Glomerular visceral epithelial cell (primary cell): ENCODE measurements around the gene VWA5B2.

Experiments used
- DNase-seq: peaks from one replicate; pipeline ENCODE4 v3.0.0-alpha.2; 2016; ENCODE audit errors: extremely low spot score

The VWA5B2 gene

DNA sequence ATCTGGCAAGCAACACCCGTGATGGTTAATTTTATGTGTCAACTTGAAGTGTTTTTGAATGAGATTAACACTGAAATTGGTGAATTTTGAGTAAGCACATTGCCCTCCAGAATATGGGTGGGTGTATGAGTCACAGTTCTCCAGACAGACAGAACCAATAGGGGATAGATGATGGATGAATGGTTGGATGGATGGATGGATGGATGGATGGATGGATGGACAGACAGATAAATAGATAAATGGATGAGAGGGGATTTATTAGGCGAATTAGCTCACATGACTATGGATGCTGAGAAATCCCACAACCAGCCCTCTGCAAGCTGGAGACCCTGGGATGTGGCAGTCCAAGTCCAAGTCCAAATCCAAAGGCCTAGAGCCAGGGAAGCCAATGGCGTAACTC, 5.4 kb upstream of the VWA5B2 start:
- DNase-seq: no peak

DNA sequence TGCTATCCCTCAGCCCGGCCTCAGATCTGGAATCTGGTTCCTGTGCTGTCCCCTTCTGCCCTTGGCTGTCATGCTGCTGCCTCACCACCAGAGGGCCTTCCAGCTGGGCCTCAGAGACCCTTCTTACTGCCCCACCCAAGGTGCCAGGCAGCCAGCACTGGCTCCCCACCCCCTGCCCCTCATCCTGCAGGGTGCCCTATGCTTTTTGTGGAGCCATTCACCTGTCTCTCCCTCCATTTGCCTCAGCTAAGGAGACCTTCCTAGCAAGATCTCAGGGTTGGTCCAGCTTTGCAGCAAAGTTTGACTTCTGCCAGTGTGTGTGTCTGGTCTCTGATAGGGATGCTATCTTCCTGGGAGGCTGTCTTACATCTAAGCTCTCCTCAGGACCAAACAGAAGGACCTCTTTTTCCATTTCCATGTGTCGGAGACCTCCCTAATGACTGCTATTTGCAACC, 1.9 kb upstream of the VWA5B2 start:
- DNase-seq: peak; percentile 34

- DNase-seq: no peak
These were observed 828 bp upstream of the VWA5B2 start for GRCh38 chr3:184228376-184229137.

GRCh38 chr3:184230081-184230602, 757 bp downstream of the VWA5B2 start:
- no peak for DNase-seq

- DNase-seq: no peak
These were observed 1.5 kb downstream of the VWA5B2 start for GRCh38 chr3:184230603-184231528.

DNA sequence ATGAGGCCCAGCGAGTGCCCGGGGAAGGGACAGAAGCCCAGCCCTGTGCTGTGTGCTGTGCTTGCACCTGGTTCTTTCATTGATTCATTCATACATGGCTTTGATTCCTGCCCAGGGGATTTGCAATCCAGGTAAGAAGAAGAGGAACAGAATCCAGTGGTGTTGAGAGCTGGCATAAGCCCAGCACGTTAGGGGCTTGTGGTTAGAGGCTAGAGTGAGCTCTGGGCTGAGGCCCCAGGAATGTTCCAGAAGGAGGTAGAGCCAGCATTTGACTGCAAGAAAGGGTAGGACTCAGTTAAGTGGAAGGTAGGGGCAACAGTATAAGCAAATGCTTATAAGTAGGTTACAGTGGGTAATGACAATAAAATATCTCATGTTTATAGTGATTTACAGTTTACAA, 2.3 kb downstream of the VWA5B2 start:
- DNase-seq: no peak

- DNase-seq: no peak
These were observed 3.9 kb downstream of the VWA5B2 start for GRCh38 chr3:184233127-184233843.

DNA sequence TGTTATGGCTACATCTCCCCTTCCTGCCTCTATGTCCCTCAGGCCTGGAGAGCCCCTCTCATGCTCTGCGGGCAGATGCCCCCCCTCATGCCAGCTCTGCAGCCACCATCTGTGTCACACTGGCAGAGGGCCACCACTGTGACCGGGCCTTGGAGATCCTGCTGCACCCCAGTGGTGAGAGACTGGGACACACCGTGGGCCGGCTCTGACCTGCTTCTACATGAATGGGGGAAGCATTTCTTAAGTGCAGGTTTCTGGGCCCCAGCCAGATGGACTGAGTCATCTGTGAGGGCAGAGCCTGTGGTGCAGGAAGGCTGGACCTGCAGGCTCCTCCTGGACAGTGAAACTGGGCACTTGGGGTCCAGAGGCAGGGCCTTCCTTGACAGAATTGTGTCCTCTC, 4.8 kb downstream of the VWA5B2 start:
- DNase-seq: peak; percentile 86

DNA sequence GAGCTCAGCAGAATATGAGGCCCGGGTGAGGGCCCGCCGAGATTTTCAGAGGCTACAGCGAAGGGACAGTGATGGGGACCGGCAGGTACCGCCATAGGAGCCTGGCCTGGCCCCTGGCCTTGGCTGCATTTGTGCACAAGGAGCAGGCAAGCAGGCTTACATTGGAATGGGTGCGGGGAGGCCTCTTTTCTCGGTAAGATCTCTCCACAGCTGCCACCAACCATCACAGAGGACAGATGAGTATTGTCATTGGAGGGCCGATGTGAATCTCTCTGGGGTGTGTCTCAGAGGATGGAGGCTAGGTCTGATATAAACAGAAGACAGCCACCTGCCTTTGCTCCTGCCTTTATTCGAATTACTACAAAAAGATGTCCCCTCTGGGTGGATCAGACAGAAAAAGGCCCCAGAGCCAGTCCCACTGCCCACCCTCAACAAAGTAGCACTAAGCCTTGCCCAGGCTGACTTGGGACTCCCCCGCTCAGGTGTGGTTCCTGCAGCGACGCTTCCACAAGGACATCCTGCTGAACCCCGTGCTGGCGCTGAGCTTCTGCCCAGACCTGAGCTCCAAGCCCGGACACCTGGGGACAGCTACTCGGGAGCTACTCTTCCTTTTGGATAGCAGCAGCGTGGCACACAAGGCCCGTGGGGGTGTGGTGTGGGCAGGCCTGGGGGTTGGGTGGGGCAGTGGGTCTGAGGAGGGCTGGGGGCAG, 5.4 kb downstream of the VWA5B2 start:
- DNase-seq: no peak

- DNase-seq: no peak
These were observed 6.1 kb downstream of the VWA5B2 start for GRCh38 chr3:184235381-184236032.

DNA sequence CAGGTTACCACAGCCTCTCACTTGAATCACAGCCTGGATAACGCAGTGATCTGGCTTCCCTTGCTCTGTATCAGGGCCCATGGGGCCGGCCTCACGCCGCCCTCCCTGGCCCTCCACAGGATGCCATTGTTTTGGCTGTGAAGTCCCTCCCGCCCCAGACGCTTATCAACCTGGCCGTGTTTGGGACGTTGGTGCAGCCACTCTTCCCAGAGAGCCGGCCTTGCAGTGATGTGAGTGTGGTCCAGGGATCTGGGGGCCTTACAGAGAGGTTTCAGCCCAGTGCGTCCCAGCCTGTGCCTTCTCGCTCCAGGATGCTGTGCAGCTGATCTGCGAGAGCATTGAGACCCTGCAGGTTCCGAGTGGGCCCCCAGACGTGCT, 6.6 kb downstream of the VWA5B2 start:
- DNase-seq: no peak

GRCh38 chr3:184236636-184237035, 7.3 kb downstream of the VWA5B2 start:
- DNase-seq: no peak

GRCh38 chr3:184237211-184237610, 7.8 kb downstream of the VWA5B2 start:
- no peak for DNase-seq

- DNase-seq: no peak
These were observed 8.4 kb downstream of the VWA5B2 start for GRCh38 chr3:184237807-184238206.

DNA sequence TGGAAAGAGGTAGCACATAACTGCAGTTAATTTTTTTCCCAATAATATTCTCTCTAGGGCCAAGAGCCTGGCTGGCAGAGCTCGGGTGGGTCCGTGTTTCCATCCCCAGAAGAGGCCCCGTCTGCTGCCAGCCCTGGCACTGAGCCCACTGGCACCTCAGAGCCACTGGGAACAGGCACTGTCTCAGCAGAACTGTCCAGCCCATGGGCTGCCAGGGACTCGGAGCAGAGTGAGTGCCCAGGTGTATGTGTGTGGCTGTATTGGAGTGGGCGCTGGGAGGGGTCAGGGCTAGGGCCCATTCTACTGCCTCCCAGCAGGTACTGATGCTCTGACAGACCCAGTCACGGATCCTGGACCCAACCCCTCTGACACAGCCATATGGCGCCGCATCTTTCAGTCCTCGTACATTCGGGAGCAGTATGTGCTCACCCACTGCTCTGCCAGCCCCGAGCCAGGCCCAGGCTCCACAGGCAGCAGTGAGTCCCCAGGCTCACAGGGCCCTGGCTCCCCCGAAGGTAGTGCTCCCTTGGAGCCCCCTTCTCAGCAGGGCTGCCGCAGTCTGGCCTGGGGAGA, 8.9 kb downstream of the VWA5B2 start:
- DNase-seq: no peak

GRCh38 chr3:184239221-184239620, 9.8 kb downstream of the VWA5B2 start:
- DNase-seq: no peak

- no peak for DNase-seq
These were observed 10.3 kb downstream of the VWA5B2 start for GRCh38 chr3:184239708-184240107.

GRCh38 chr3:184240384-184241140, 11.2 kb downstream of the VWA5B2 start:
- DNase-seq: no peak

GRCh38 chr3:184241141-184241446, 11.7 kb downstream of the VWA5B2 start:
- DNase-seq: no peak
